Upper lobe of left lung (tissue), 6 donors: ENCODE measurements around the gene DKK1. TPM values are rescaled to one million over a fixed set of nuclear protein-coding genes. Genes with fewer than 3 reads are reported as not detected.
A peak's percentile ranks its signal among the peaks of the same experiment; 100 is the strongest.

Source experiments
- ATAC-seq, 2 donors: fragments of 200-7000 bp; cut with Tn5 transposase; one replicate each; pipeline ENCODE4 v1.9.1; 2022; ENCODE audit warnings: mild to moderate bottlenecking in 2 of 2, moderate library complexity in 2 of 2; ENCODE audit not compliant: low FRiP score in 2 of 2
- DNase-seq, 2 donors: peaks; one replicate each; pipeline ENCODE4 v3.0.0-alpha.2; 2019 to 2020
- H3K27ac ChIP-seq, 4 donors: fragments of 200-600 bp; sonication (generic); one replicate each; pipeline ENCODE4 v1.5.1; 2016 to 2019
- H3K27me3 ChIP-seq, 4 donors: fragments of 200-600 bp; sonication (generic); one replicate each; pipeline ENCODE4 v1.5.1; 2017 to 2019
- H3K36me3 ChIP-seq, 4 donors: fragments of 200-600 bp; sonication (generic); one replicate each; pipeline ENCODE4 v1.5.1; 2016 to 2019
- H3K4me1 ChIP-seq, 4 donors: fragments of 200-600 bp; sonication (generic); one replicate each; pipeline ENCODE4 v1.5.1; 2018 to 2019
- H3K4me3 ChIP-seq, 4 donors: fragments of 200-600 bp; sonication (generic); one replicate each; pipeline ENCODE4 v1.5.1; 2017 to 2019; ENCODE audit warnings: mild to moderate bottlenecking in 2 of 4, moderate library complexity in 1 of 4
- H3K9me3 ChIP-seq, 4 donors: fragments of 200-600 bp; sonication (generic); one replicate each; pipeline ENCODE4 v1.5.1; 2018 to 2019
- CTCF ChIP-seq, 6 experiments: fragments of 450-650 bp in 4 of 6; fragments of 200-600 bp in 2 of 6; sonication (generic) in 2 of 6; IDR thresholded peaks; one replicate each; pipeline ENCODE4 v1.5.1; 2016 to 2019; ENCODE audit warnings: antibody characterized with exemption in 6 of 6
- EP300 ChIP-seq, 4 donors: sonication (generic); formaldehyde crosslinking; IDR thresholded peaks; one replicate each; pipeline ENCODE4 v1.5.1; 2017; ENCODE audit warnings: antibody characterized with exemption in 4 of 4, control low read depth in 2 of 4
- POLR2A ChIP-seq, 4 donors: fragments of 450-650 bp; IDR thresholded peaks; one replicate each; pipeline ENCODE4 v1.5.1; 2016 to 2017; ENCODE audit warnings: antibody characterized with exemption in 4 of 4, mild to moderate bottlenecking in 2 of 4
- POLR2AphosphoS5 ChIP-seq, 2 donors: sonication (generic); formaldehyde crosslinking; IDR thresholded peaks; one replicate each; pipeline ENCODE4 v1.5.1; 2017; ENCODE audit warnings: antibody characterized with exemption in 2 of 2
- whole genome bisulfite sequencing, 2 donors: methylation state at CpG; one replicate each; pipeline ENCODE4 v1.1.5; 2017 to 2018; 5-methylcytosine and 5-hydroxymethylcytosine counted together
- total RNA-seq, 6 donors: library from RNA; depleted of rRNA in 4 of 6; stranded (reverse); fragments of >200 nt in 4 of 6; gene quantifications; one replicate each; pipeline versions ENCODE4 v1.1.0 to v1.2.1, GENCODE V29; 2016 to 2021
- donor health status: DM: no; HTN: no; CAD: no; lungs with moderate emphysema.
- donor health status: DM: no; HTN: yes; CAD: no; lungs with severe emphysema.

The DKK1 gene
- 10 to 100 TPM in 1 of 6 donors, 1 to 10 TPM in 3, not detected in 2; 3.1 to 11.7 (median 6.4) TPM for total RNA-seq

DNA sequence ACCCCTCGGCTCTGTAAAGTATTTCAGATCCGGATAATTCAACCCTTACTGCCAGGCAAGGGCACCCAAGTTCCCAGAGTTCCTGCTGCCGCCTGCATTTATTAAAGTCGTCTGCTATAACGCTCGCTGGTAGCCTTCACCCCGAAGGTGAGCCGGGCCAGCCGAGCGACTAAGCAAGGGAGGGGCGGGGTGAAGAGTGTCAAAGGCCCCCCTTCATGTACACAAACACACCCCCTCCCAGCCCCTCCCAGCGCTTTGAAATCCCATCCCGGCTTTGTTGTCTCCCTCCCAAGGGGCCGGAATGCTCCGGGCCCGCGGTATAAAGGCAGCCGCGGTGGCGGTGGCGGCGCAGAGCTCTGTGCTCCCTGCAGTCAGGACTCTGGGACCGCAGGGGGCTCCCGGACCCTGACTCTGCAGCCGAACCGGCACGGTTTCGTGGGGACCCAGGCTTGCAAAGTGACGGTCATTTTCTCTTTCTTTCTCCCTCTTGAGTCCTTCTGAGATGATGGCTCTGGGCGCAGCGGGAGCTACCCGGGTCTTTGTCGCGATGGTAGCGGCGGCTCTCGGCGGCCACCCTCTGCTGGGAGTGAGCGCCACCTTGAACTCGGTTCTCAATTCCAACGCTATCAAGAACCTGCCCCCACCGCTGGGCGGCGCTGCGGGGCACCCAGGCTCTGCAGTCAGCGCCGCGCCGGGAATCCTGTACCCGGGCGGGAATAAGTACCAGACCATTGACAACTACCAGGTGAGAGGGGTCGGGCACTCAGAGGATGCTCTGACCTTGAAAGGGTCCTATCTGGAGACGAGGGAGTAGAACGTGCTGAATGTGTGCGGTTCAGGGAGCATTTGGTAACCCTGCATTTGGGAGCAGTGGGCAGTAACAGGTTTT is at the start of gene DKK1:
TSS of gene DKK1 (plus strand) at position 349 of the 889 bp plus-strand sequence. CDS start at position 503, 154 bp downstream.
- DNase-seq, result peak; percentile 67 to 93
- 0 to 4% methylated on average over 12 to 55 of the region's 55 CpGs for WGBS, 2 donors
- Histone ChIP-seq H3K27ac (peak within 1 kb of the TSS in 1 of 4 donors; percentile 35), H3K36me3 (no peaks in the 10 kb centered on the region), H3K4me1 (peaks cover 11 to 23% (median 16%) of the 10 kb centered on the region in 4 donors), H3K9me3 (no peaks in the 10 kb centered on the region), H3K4me3 (peak within 1 kb of the TSS; percentile 8 to 54 (median 46)), H3K27me3 (peaks cover 0 to 11% (median 8%) of the 10 kb centered on the region in 4 donors)
- peak; percentile 80 to 87 for ATAC-seq
- no peak for TF ChIP-seq POLR2A (IDR thresholded peaks at IDR 0.05)
- no peak for TF ChIP-seq EP300 (IDR thresholded peaks at IDR 0.05)
- no peak for TF ChIP-seq POLR2AphosphoS5 (IDR thresholded peaks at IDR 0.05)
- TF ChIP-seq CTCF (IDR thresholded peaks at IDR 0.05), result peak; percentile 42 to 73 (median 60)

DNA sequence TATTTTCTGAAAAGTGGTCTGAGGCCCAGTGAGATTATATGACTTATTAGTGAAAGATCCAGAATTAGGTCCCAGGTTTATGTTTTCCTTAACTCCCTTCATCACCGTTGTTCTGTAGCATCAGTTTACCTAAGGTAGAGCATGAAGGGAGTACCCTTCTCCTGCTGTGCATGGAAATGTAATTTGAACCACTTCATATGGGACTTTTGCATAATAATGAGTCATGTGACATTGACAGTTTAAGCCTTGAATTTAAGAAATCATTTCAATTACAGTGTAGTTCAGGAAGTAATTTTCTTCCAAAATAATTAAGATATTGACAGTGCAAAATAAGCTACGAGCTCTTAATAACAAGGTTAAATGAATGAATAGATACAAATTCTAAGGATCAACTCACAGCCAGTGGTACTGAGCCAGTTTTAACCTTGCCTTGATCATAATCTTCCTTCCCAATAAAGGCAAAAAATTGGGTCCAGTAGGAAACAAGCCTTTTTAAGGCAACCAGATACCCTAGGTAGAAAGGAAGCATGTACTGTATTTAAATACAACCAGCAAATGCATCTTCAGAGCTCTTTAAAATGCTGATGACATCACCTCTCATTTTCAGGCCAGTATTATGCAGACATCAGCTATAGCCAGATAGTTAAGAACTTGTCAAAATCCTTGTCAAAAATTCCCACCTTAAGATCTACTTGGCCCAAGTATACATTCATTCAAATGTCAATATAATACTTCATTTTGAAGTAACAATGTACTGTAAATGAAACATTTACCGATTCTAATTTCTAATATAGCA is 48.8 kb upstream of the DKK1 start:
- TF ChIP-seq POLR2AphosphoS5 (IDR thresholded peaks at IDR 0.05), result no peak
- TF ChIP-seq CTCF (IDR thresholded peaks at IDR 0.05), result no peak
- no peak for TF ChIP-seq EP300 (IDR thresholded peaks at IDR 0.05)
- no peak for TF ChIP-seq POLR2A (IDR thresholded peaks at IDR 0.05)
- Histone ChIP-seq H3K4me3 (no peak overlapping the region), H3K27me3 (no peaks in the 10 kb centered on the region), H3K9me3 (no peaks in the 10 kb centered on the region), H3K4me1 (no peaks in the 10 kb centered on the region), H3K36me3 (no peaks in the 10 kb centered on the region), H3K27ac (no peak overlapping the region)
- ATAC-seq (no peak), DNase-seq (no peak)
- WGBS, 2 donors, result 79 to 83% methylated on average over 3 of the region's 3 CpGs

GRCh38 chr10:52266858-52267257 is 47.2 kb upstream of the DKK1 start:
- Histone ChIP-seq H3K36me3 (no peaks in the 10 kb centered on the region), H3K4me1 (no peaks in the 10 kb centered on the region), H3K27ac (no peak overlapping the region), H3K27me3 (no peaks in the 10 kb centered on the region), H3K4me3 (no peak overlapping the region), H3K9me3 (no peaks in the 10 kb centered on the region)
- DNase-seq, result no peak
- WGBS, 2 donors, result 85 to 89% methylated on average over 1 of the region's 1 CpG
- no peak for ATAC-seq
- TF ChIP-seq POLR2A (IDR thresholded peaks at IDR 0.05) (no peak), POLR2AphosphoS5 (IDR thresholded peaks at IDR 0.05) (no peak), CTCF (IDR thresholded peaks at IDR 0.05) (no peak), EP300 (IDR thresholded peaks at IDR 0.05) (no peak)

GRCh38 chr10:52268790-52269189 is 45.3 kb upstream of the DKK1 start:
- DNase-seq (no peak), ATAC-seq (no peak)
- no peaks in the 10 kb centered on the region for H3K27me3 ChIP-seq
- no peaks in the 10 kb centered on the region for H3K4me1 ChIP-seq
- no peaks in the 10 kb centered on the region for H3K36me3 ChIP-seq
- no peaks in the 10 kb centered on the region for H3K9me3 ChIP-seq
- no peak overlapping the region for H3K27ac ChIP-seq
- no peak for TF ChIP-seq CTCF (IDR thresholded peaks at IDR 0.05)
- no peak for TF ChIP-seq EP300 (IDR thresholded peaks at IDR 0.05)
- TF ChIP-seq POLR2A (IDR thresholded peaks at IDR 0.05), result no peak
- TF ChIP-seq POLR2AphosphoS5 (IDR thresholded peaks at IDR 0.05), result no peak
- no peak overlapping the region for H3K4me3 ChIP-seq
- 87 to 94% methylated on average over 2 of the region's 2 CpGs for WGBS, 2 donors
